ENCODE measurements around the gene ZC3H15.

The ZC3H15 gene

DNA sequence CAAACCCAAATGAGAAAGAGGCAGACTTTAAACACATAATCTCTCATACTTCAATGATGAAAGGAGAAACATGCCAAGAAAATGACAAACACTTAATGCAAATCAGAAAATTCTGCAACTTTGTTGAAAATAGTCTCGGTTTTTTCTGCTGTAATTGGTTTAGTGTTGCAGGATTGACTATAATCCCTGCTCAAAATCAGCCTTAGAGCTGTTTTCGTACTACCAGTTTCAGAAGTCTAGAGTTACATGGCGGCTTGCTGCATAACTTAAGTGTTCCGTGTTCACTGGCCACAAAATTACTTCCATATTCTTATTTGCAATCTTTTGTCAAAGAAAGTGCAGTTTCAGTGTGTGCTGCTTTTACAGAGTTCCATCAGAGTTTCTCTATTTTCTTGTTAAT, 54.9 kb downstream of the ZC3H15 start:
- no peak overlapping the region for H3K4me3 ChIP-seq (ENCODE audit: low read depth, low read length)
- DNase-seq (ENCODE audit: low read depth) = no peak
- TF ChIP-seq, protein P1, sequence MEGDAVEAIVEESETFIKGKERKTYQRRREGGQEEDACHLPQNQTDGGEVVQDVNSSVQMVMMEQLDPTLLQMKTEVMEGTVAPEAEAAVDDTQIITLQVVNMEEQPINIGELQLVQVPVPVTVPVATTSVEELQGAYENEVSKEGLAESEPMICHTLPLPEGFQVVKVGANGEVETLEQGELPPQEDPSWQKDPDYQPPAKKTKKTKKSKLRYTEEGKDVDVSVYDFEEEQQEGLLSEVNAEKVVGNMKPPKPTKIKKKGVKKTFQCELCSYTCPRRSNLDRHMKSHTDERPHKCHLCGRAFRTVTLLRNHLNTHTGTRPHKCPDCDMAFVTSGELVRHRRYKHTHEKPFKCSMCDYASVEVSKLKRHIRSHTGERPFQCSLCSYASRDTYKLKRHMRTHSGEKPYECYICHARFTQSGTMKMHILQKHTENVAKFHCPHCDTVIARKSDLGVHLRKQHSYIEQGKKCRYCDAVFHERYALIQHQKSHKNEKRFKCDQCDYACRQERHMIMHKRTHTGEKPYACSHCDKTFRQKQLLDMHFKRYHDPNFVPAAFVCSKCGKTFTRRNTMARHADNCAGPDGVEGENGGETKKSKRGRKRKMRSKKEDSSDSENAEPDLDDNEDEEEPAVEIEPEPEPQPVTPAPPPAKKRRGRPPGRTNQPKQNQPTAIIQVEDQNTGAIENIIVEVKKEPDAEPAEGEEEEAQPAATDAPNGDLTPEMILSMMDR (IDR thresholded peaks at IDR 0.05; ENCODE audit: control insufficient read depth, extremely low read depth, insufficient read depth) = no peak

DNA sequence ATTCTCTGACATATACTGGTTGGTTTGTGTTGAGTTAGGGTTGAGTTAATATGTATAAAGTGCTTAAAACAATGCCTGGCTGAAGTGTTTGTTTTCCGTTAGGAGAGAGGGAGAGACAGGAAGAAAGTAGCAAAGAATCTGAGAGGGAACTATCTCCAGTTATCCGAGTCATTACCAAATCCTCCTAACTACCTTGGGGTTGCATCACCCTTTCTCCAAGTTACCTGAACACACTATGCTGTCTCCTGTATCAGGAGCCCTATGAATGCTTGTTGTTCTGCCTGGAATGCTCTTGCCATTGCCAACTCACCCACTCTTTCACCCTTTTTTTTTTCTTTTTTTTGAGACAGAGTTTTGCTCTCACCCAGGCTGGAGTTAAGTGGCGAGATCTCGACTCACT, 55.9 kb downstream of the ZC3H15 start:
- no peak overlapping the region for H3K4me3 ChIP-seq (ENCODE audit: low read depth, low read length)
- DNase-seq (ENCODE audit: low read depth) = no peak
- TF ChIP-seq, protein P1 (IDR thresholded peaks at IDR 0.05; ENCODE audit: control insufficient read depth, extremely low read depth, insufficient read depth) = no peak

DNA sequence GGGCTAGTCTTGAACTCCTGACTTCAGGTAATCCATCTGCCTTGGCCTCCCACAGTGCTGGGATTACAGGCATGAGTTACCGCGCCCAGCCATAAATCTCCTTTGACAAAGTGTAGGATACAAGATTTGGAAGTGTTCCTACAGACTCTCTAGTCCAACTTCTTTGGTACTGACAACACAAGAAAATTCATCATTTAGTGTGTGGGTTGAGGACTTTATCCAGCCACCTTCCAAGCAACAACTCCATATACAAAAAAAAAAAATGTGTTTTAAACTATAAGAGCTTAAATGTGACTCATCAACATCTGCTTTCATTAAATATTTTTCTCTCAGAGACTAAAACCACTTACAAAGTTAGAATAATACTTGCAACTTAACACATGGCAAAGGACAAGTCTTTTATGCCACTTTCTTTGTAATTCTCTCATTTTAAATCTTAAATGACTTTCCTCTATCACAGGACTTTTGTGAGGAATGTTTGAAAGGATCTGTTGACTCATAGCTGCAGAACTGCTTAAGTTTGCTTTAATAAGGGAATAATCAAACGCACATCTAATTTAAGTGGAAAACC, 57.6 kb downstream of the ZC3H15 start:
- DNase-seq (ENCODE audit: low read depth) = no peak
- H3K4me3 ChIP-seq (ENCODE audit: low read depth, low read length) = no peak overlapping the region
- TF ChIP-seq, protein P1 (IDR thresholded peaks at IDR 0.05; ENCODE audit: control insufficient read depth, extremely low read depth, insufficient read depth) = no peak

DNA sequence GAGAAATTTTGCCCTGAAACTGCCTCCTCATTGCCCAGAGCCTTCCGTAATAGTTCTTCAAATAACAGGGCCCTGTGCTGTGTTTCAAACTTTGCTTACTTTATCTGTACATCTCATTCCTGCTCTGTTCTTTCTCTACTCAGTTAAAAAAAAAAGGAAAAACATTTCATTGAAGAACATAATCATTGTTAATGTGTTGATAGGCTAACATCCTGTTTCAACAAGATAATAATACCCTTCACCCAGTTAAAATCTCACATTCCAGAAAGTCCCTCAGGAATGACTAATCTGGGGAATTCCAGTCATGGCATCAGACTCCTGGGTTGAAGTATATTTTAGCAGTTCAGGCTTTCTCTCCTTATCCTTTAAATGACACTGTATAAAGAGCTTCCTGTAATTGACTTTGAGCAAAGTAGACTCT, 58.2 kb downstream of the ZC3H15 start:
- no peak overlapping the region for H3K4me3 ChIP-seq (ENCODE audit: low read depth, low read length)
- TF ChIP-seq, protein P1 (IDR thresholded peaks at IDR 0.05; ENCODE audit: control insufficient read depth, extremely low read depth, insufficient read depth) = no peak
- DNase-seq (ENCODE audit: low read depth) = no peak

DNA sequence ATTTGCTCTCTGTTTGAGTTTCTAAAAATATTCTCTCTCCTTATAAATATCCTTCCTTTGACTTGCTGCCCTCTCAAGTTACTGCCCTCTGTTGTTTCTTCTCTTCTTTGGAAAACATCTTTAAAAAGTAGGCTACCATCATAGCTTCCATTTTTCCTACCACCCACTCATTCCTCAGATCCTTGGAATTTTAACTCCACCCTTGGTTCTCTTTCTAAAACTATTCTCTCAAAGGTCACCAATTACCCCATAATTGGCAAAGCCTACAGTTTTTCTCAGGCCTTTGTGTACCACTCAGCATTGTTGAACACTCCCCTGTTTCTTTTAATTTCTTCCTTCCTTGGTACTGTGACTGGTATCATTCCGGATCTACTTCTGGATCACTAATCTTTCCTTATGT, 60.8 kb downstream of the ZC3H15 start:
- no peak for DNase-seq (ENCODE audit: low read depth)
- TF ChIP-seq, protein P1 (IDR thresholded peaks at IDR 0.05; ENCODE audit: control insufficient read depth, extremely low read depth, insufficient read depth) = no peak
- H3K4me3 ChIP-seq (ENCODE audit: low read depth, low read length) = no peak overlapping the region

DNA sequence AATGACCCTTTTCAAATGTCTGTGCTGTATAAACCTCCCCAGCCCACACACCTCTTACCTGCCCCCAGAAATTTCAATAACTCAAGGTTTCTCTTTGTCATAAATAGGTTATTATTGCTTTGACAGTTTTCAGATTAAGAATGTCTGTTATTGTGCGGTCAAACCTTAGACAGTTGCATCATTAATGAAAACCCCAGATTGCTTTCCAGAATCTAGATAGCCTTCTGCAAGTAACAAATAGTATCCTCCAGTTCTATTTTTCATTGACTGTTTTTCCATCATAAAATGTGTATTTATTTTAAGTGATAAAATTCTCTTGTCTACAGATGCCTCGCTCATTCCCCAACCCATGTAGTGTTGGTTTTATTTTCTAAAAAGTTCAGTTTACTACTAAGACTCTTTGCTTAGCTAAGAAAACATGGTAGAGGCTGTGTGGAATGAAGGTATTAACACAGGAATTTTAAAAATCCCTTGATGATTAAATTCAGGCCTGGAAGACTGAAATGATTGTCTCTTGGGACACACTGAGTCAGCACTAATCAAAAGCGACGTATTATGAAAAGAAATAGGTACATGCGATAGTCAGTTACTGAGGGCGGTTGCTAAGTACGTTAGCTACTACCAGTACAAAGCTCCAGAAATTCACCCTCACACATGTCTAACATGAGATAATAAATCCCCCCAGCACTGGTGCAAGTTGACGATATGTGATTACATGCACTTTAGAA, 65.4 kb downstream of the ZC3H15 start:
- no peak for DNase-seq (ENCODE audit: low read depth)
- TF ChIP-seq, protein P1 (IDR thresholded peaks at IDR 0.05; ENCODE audit: control insufficient read depth, extremely low read depth, insufficient read depth) = no peak
- H3K4me3 ChIP-seq (ENCODE audit: low read depth, low read length) = no peak overlapping the region

DNA sequence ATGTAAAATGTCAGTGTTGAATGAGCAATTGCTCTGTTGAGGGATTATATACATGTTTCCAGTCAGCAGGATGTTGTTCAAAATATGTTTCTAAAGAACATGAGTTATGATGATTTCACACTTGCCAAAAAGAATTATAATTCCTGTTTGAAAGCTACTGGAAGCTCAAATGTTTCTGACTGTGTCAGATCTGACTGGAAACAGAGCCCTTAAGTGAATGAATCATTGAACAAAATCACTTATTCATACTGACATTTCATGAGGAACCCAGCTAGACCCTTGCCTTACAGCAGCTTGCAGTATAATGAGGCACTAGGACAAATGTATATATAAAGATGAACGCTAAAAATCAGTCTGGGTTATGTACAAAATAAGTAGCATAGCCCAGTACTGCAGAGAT, 68.4 kb downstream of the ZC3H15 start:
- TF ChIP-seq, protein P1 (IDR thresholded peaks at IDR 0.05; ENCODE audit: control insufficient read depth, extremely low read depth, insufficient read depth) = no peak
- H3K4me3 ChIP-seq (ENCODE audit: low read depth, low read length) = no peak overlapping the region
- no peak for DNase-seq (ENCODE audit: low read depth)
